C4-2B (cell line): ENCODE data around the gene LRRC8E.

Source experiments
- ZFX ChIP-seq: fragments of 450-650 bp; IDR thresholded peaks from 2 replicates; pipeline ENCODE4 v1.6.1; 2017
- TF ChIP-seq, protein P1 (sequence below): fragments of 450-650 bp; conservative IDR thresholded peaks from 2 replicates; pipeline ENCODE4 v1.5.1; 2017; ENCODE audit warnings: mild to moderate bottlenecking

GRCh38 chr19:7842661-7843294, 45.5 kb upstream of the LRRC8E start:
- TF ChIP-seq, protein P1, sequence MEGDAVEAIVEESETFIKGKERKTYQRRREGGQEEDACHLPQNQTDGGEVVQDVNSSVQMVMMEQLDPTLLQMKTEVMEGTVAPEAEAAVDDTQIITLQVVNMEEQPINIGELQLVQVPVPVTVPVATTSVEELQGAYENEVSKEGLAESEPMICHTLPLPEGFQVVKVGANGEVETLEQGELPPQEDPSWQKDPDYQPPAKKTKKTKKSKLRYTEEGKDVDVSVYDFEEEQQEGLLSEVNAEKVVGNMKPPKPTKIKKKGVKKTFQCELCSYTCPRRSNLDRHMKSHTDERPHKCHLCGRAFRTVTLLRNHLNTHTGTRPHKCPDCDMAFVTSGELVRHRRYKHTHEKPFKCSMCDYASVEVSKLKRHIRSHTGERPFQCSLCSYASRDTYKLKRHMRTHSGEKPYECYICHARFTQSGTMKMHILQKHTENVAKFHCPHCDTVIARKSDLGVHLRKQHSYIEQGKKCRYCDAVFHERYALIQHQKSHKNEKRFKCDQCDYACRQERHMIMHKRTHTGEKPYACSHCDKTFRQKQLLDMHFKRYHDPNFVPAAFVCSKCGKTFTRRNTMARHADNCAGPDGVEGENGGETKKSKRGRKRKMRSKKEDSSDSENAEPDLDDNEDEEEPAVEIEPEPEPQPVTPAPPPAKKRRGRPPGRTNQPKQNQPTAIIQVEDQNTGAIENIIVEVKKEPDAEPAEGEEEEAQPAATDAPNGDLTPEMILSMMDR: no peak
- TF ChIP-seq ZFX: no peak
